Trophoblast cell (in vitro differentiated cells and primary cell): ENCODE measurements around the gene POLRMT.

ENCODE experiments used
- DNase-seq, 2 donors: peaks; one replicate each; pipeline ENCODE4 v3.0.0-alpha.2; 2016
- H2AFZ ChIP-seq: 2 replicates; pipeline ENCODE4 v1.6.1; 2013; ENCODE audit warnings: low read length, moderate library complexity, mild to moderate bottlenecking; ENCODE audit not compliant: insufficient read depth, poor library complexity
- H2AK5ac ChIP-seq: 2 replicates; pipeline ENCODE4 v1.6.1; 2013; ENCODE audit warnings: mild to moderate bottlenecking, low read length
- H2BK120ac ChIP-seq: 2 replicates; pipeline ENCODE4 v1.6.1; 2013; ENCODE audit warnings: low read length, mild to moderate bottlenecking, moderate library complexity; ENCODE audit not compliant: insufficient read depth, poor library complexity
- H2BK12ac ChIP-seq: 2 replicates; pipeline ENCODE4 v1.6.1; 2013; ENCODE audit warnings: mild to moderate bottlenecking, low read length, moderate library complexity
- H2BK5ac ChIP-seq: 2 replicates; pipeline ENCODE4 v1.6.1; 2013; ENCODE audit warnings: low read length, low read depth, moderate library complexity, mild to moderate bottlenecking; ENCODE audit not compliant: poor library complexity
- H3K14ac ChIP-seq: 2 replicates; pipeline ENCODE4 v1.6.1; 2013; ENCODE audit warnings: mild to moderate bottlenecking, low read length
- H3K18ac ChIP-seq: 2 replicates; pipeline ENCODE4 v1.6.1; 2013; ENCODE audit warnings: mild to moderate bottlenecking, low read length
- H3K23ac ChIP-seq: 2 replicates; pipeline ENCODE4 v1.6.1; 2013; ENCODE audit warnings: low read length
- H3K27ac ChIP-seq: 2 replicates; pipeline ENCODE4 v1.5.1; 2013; ENCODE audit warnings: low read depth, mild to moderate bottlenecking, inconsistent platforms, low read length, moderate library complexity
- H3K27me3 ChIP-seq: 2 replicates; pipeline ENCODE4 v1.6.1; 2013; ENCODE audit warnings: inconsistent platforms, mild to moderate bottlenecking, low read length, moderate library complexity; ENCODE audit not compliant: insufficient read depth
- H3K36me3 ChIP-seq, 2 experiments: 1 replicate in 1 of 2; 2 replicates in 1 of 2; pipeline ENCODE4 v1.6.1; 2013; ENCODE audit warnings: low read length in 2 of 2, mild to moderate bottlenecking in 2 of 2, moderate library complexity in 1 of 2; ENCODE audit not compliant: insufficient read depth in 2 of 2, control insufficient read depth in 1 of 2
- H3K4ac ChIP-seq: 2 replicates; pipeline ENCODE4 v1.6.1; 2013; ENCODE audit warnings: low read depth, mild to moderate bottlenecking, low read length, moderate library complexity
- H3K4me1 ChIP-seq, 2 experiments: 1 replicate in 1 of 2; 2 replicates in 1 of 2; pipeline ENCODE4 v1.6.1; 2013; ENCODE audit warnings: low read length in 2 of 2, mild to moderate bottlenecking in 2 of 2, moderate library complexity in 1 of 2; ENCODE audit not compliant: insufficient read depth in 2 of 2, control insufficient read depth in 1 of 2
- H3K4me2 ChIP-seq: 2 replicates; pipeline ENCODE4 v1.6.1; 2013; ENCODE audit warnings: inconsistent platforms, mild to moderate bottlenecking, low read length, moderate library complexity
- H3K4me3 ChIP-seq: 2 replicates; pipeline ENCODE4 v1.5.1; 2013; ENCODE audit warnings: mild to moderate bottlenecking, low read depth, low read length, inconsistent platforms
- H3K79me1 ChIP-seq: one replicate; pipeline ENCODE4 v1.6.1; 2013; ENCODE audit warnings: low read length
- H3K79me2 ChIP-seq: 2 replicates; pipeline ENCODE4 v1.6.1; 2013; ENCODE audit warnings: low read length, mild to moderate bottlenecking; ENCODE audit not compliant: control insufficient read depth, insufficient read depth, poor library complexity
- H3K9ac ChIP-seq: 2 replicates; pipeline ENCODE4 v1.6.1; 2013; ENCODE audit warnings: mild to moderate bottlenecking, low read length
- H3K9me3 ChIP-seq: 2 replicates; pipeline ENCODE4 v1.6.1; 2013; ENCODE audit warnings: low read depth, mild to moderate bottlenecking, control low read depth, inconsistent platforms, low read length; ENCODE audit not compliant: insufficient read depth
- H4K12ac ChIP-seq: 2 replicates; pipeline ENCODE4 v1.6.1; 2013; ENCODE audit warnings: low read depth, mild to moderate bottlenecking, low read length, moderate library complexity
- H4K8ac ChIP-seq: 2 replicates; pipeline ENCODE4 v1.6.1; 2013; ENCODE audit warnings: low read depth, mild to moderate bottlenecking, low read length, moderate library complexity
- H4K91ac ChIP-seq: one replicate; pipeline ENCODE4 v1.6.1; 2013; ENCODE audit warnings: low read depth, mild to moderate bottlenecking, low read length, moderate library complexity
- WGBS: extraction: QIAGEN DNeasy Blood & Tissue Kit; methylation state at CpG from one replicate; pipeline ENCODE4 v1.1.7; 2013; ENCODE audit warnings: missing lambda C conversion rate; ENCODE audit not compliant: insufficient read length, insufficient coverage; ENCODE audit errors: extremely low coverage; 5-methylcytosine and 5-hydroxymethylcytosine counted together

POLRMT gene

GRCh38 chr19:615619-616018 is 17.7 kb downstream of the POLRMT start:
- Histone ChIP-seq H3K27ac (no peak overlapping the region), H3K18ac (no peak overlapping the region), H3K9me3 (peaks cover 4% of the 10 kb centered on the region), H2BK12ac (no peak overlapping the region), H3K4me2 (no peak overlapping the region), H3K4ac (no peak overlapping the region), H2BK120ac (no peak overlapping the region), H4K12ac (no peak overlapping the region), H3K14ac (no peak overlapping the region), H3K79me1 (no peaks in the 10 kb centered on the region), H3K23ac (no peak overlapping the region), H2BK5ac (no peak overlapping the region), H2AFZ (no peak overlapping the region), H3K9ac (no peak overlapping the region), H3K79me2 (no peaks in the 10 kb centered on the region), H2AK5ac (no peak overlapping the region), H3K27me3 (no peaks in the 10 kb centered on the region), H3K36me3 (peaks cover 45 to 56% of the 10 kb centered on the region in 2 experiments), H3K4me1 (no peaks in the 10 kb centered on the region), H4K91ac (no peak overlapping the region), H3K4me3 (no peak overlapping the region), H4K8ac (no peak overlapping the region)
- no CpG with 5 or more reads among the region's 33 CpGs for WGBS
- peak; percentile 54 to 58 for DNase-seq

- peaks cover 4% of the 10 kb centered on the region for H3K9me3 ChIP-seq
- no peak overlapping the region for H3K27ac ChIP-seq
- no peak overlapping the region for H3K23ac ChIP-seq
- peaks cover 29 to 40% of the 10 kb centered on the region in 2 experiments for H3K36me3 ChIP-seq
- H3K4me3 ChIP-seq: no peak overlapping the region
- no peak overlapping the region for H3K4ac ChIP-seq
- H4K91ac ChIP-seq: no peak overlapping the region
- H3K27me3 ChIP-seq: no peaks in the 10 kb centered on the region
- no peak overlapping the region for H2BK5ac ChIP-seq
- H3K4me2 ChIP-seq: no peak overlapping the region
- no peak overlapping the region for H3K14ac ChIP-seq
- H4K8ac ChIP-seq: no peak overlapping the region
- H3K4me1 ChIP-seq: no peaks in the 10 kb centered on the region
- no peak overlapping the region for H2AK5ac ChIP-seq
- H2BK120ac ChIP-seq: no peak overlapping the region
- no peak overlapping the region for H4K12ac ChIP-seq
- H3K9ac ChIP-seq: no peak overlapping the region
- no peak overlapping the region for H2AFZ ChIP-seq
- WGBS: no CpG with 5 or more reads among the region's 54 CpGs
- H2BK12ac ChIP-seq: no peak overlapping the region
- no peak for DNase-seq
- H3K79me2 ChIP-seq: no peaks in the 10 kb centered on the region
- no peak overlapping the region for H3K18ac ChIP-seq
- no peaks in the 10 kb centered on the region for H3K79me1 ChIP-seq
Measured at GRCh38 chr19:613732-614567, 19.4 kb downstream of the POLRMT start.

GRCh38 chr19:612941-613340 is 20.4 kb downstream of the POLRMT start:
- H3K4ac ChIP-seq: no peak overlapping the region
- no peak overlapping the region for H3K23ac ChIP-seq
- no peak overlapping the region for H3K14ac ChIP-seq
- no peak overlapping the region for H2BK12ac ChIP-seq
- DNase-seq: no peak
- H2AFZ ChIP-seq: no peak overlapping the region
- H3K27me3 ChIP-seq: no peaks in the 10 kb centered on the region
- H3K9ac ChIP-seq: no peak overlapping the region
- H4K91ac ChIP-seq: no peak overlapping the region
- H4K8ac ChIP-seq: no peak overlapping the region
- no CpG with 5 or more reads among the region's 33 CpGs for WGBS
- H3K4me1 ChIP-seq: no peaks in the 10 kb centered on the region
- H3K9me3 ChIP-seq: peaks cover 2% of the 10 kb centered on the region
- no peak overlapping the region for H3K4me2 ChIP-seq
- no peak overlapping the region for H3K18ac ChIP-seq
- no peak overlapping the region for H3K27ac ChIP-seq
- H2AK5ac ChIP-seq: no peak overlapping the region
- no peak overlapping the region for H4K12ac ChIP-seq
- H2BK120ac ChIP-seq: no peak overlapping the region
- no peak overlapping the region for H3K4me3 ChIP-seq
- no peaks in the 10 kb centered on the region for H3K79me2 ChIP-seq
- H3K79me1 ChIP-seq: no peaks in the 10 kb centered on the region
- no peak overlapping the region for H2BK5ac ChIP-seq
- H3K36me3 ChIP-seq: peaks cover 19 to 30% of the 10 kb centered on the region in 2 experiments

GRCh38 chr19:611481-611868 is 21.9 kb downstream of the POLRMT start:
- Histone ChIP-seq H2BK12ac (no peak overlapping the region), H3K23ac (no peak overlapping the region), H3K14ac (no peak overlapping the region), H4K12ac (no peak overlapping the region), H3K27me3 (no peaks in the 10 kb centered on the region), H3K9me3 (peaks cover 2% of the 10 kb centered on the region), H2AK5ac (no peak overlapping the region), H3K9ac (no peak overlapping the region), H3K4me1 (no peaks in the 10 kb centered on the region), H4K91ac (no peak overlapping the region), H3K27ac (no peak overlapping the region), H3K18ac (no peak overlapping the region), H3K79me1 (no peaks in the 10 kb centered on the region), H3K4me2 (no peak overlapping the region), H2BK5ac (no peak overlapping the region), H2AFZ (no peak overlapping the region), H3K4ac (no peak overlapping the region), H3K79me2 (no peaks in the 10 kb centered on the region), H3K36me3 (peaks cover 7 to 21% of the 10 kb centered on the region in 2 experiments), H2BK120ac (no peak overlapping the region), H3K4me3 (no peak overlapping the region), H4K8ac (no peak overlapping the region)
- no peak for DNase-seq
- WGBS: no CpG with 5 or more reads among the region's 13 CpGs
